ENCODE data around the gene NAALADL2.

NAALADL2 gene

GRCh38 chr3:174945951-174946350, 86.8 kb downstream of the NAALADL2 start:
- POLR2A ChIA-PET: no interaction called here
- no peak for DNase-seq (ENCODE audit: extremely low spot score)
- TF ChIP-seq CTCF (IDR thresholded peaks at IDR 0.05; ENCODE audit: control extremely low read depth, extremely low read depth, low read depth, missing control alignments): no peak
- CTCF ChIA-PET: interaction anchor here (1.4 kb wide), 1 partner anchor 433 kb away, joined by 3 read pairs; no protein-coding TSS in a partner anchor

- POLR2A ChIA-PET: no interaction called here
- no peak for TF ChIP-seq CTCF (IDR thresholded peaks at IDR 0.05; ENCODE audit: control extremely low read depth, extremely low read depth, low read depth, missing control alignments)
- no peak for DNase-seq (ENCODE audit: extremely low spot score)
- CTCF ChIA-PET: no interaction called here
Measured at GRCh38 chr3:174949523-174949922, 90.4 kb downstream of the NAALADL2 start.

- DNase-seq (ENCODE audit: extremely low spot score): no peak
- CTCF ChIA-PET: interaction anchor here (0.8 to 1.8 kb wide), 2 partner anchors 9 to 11 kb away, joined by 3 to 7 read pairs; no protein-coding TSS in a partner anchor
- POLR2A ChIA-PET: no interaction called here
- TF ChIP-seq CTCF (IDR thresholded peaks at IDR 0.05; ENCODE audit: control extremely low read depth, extremely low read depth, low read depth, missing control alignments): no peak
Measured at GRCh38 chr3:174951034-174951433, 91.9 kb downstream of the NAALADL2 start.

GRCh38 chr3:174951498-174952005, 92.4 kb downstream of the NAALADL2 start:
- CTCF ChIA-PET: interaction anchor here (1.8 kb wide), 1 partner anchor 9 kb away, joined by 7 read pairs; no protein-coding TSS in a partner anchor
- no peak for DNase-seq (ENCODE audit: extremely low spot score)
- TF ChIP-seq CTCF (IDR thresholded peaks at IDR 0.05; ENCODE audit: control extremely low read depth, extremely low read depth, low read depth, missing control alignments): no peak
- POLR2A ChIA-PET: no interaction called here

- ChIA-PET POLR2A (no interaction called here), CTCF (interaction anchor here (1.1 kb wide), 1 partner anchor 37 kb away, joined by 3 read pairs; no protein-coding TSS in a partner anchor)
- DNase-seq (ENCODE audit: extremely low spot score): no peak
- no peak for TF ChIP-seq CTCF (IDR thresholded peaks at IDR 0.05; ENCODE audit: control extremely low read depth, extremely low read depth, low read depth, missing control alignments)
Measured at GRCh38 chr3:174953068-174953467, 93.9 kb downstream of the NAALADL2 start.

- no peak for DNase-seq (ENCODE audit: extremely low spot score)
- CTCF ChIA-PET: no interaction called here
- no peak for TF ChIP-seq CTCF (IDR thresholded peaks at IDR 0.05; ENCODE audit: control extremely low read depth, extremely low read depth, low read depth, missing control alignments)
- POLR2A ChIA-PET: no interaction called here
Measured at GRCh38 chr3:174955513-174956016, 96.4 kb downstream of the NAALADL2 start.

All from GM10248 (cell line).